ENCODE results near the gene TBK1.

The TBK1 gene

GRCh38 chr12:64450057-64450640 is 1.8 kb upstream of the TBK1 start:
- H3F3A ChIP-seq (ENCODE audit: insufficient read depth, low read length) = no peaks in the 10 kb centered on the region; the same call in 1 of the 2 replicates

GRCh38 chr12:64450711-64451486 is 1.0 kb upstream of the TBK1 start:
- peak overlapping the region; percentile 96 for H3K9ac ChIP-seq (ENCODE audit: low read length)
- H3K27me3 ChIP-seq (ENCODE audit: insufficient read depth, low read length) = no peaks in the 10 kb centered on the region
- H4K20me1 ChIP-seq (ENCODE audit: insufficient read depth, low read length) = no peaks in the 10 kb centered on the region
- H3K4me2 ChIP-seq (ENCODE audit: low read length) = peak overlapping the region; percentile 76
- no peak overlapping the region for H2AFZ ChIP-seq (ENCODE audit: low read length)
- H3K9me3 ChIP-seq (ENCODE audit: low read length) = no peaks in the 10 kb centered on the region
- H3K79me2 ChIP-seq (ENCODE audit: insufficient read depth, low read length) = peaks cover 37% of the 10 kb centered on the region
- H3F3A ChIP-seq (ENCODE audit: insufficient read depth, low read length) = no peaks in the 10 kb centered on the region; the same call in 1 of the 2 replicates
- H3K9me2 ChIP-seq (ENCODE audit: low read depth, low read length) = no peaks in the 10 kb centered on the region
- peaks cover 25% of the 10 kb centered on the region for H3K36me3 ChIP-seq (ENCODE audit: insufficient read depth, low read length)
- no peak for TF ChIP-seq EZH2 (IDR thresholded peaks at IDR 0.05; ENCODE audit: borderline replicate concordance, low read length)
- TF ChIP-seq, protein P1, sequence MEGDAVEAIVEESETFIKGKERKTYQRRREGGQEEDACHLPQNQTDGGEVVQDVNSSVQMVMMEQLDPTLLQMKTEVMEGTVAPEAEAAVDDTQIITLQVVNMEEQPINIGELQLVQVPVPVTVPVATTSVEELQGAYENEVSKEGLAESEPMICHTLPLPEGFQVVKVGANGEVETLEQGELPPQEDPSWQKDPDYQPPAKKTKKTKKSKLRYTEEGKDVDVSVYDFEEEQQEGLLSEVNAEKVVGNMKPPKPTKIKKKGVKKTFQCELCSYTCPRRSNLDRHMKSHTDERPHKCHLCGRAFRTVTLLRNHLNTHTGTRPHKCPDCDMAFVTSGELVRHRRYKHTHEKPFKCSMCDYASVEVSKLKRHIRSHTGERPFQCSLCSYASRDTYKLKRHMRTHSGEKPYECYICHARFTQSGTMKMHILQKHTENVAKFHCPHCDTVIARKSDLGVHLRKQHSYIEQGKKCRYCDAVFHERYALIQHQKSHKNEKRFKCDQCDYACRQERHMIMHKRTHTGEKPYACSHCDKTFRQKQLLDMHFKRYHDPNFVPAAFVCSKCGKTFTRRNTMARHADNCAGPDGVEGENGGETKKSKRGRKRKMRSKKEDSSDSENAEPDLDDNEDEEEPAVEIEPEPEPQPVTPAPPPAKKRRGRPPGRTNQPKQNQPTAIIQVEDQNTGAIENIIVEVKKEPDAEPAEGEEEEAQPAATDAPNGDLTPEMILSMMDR (IDR thresholded peaks at IDR 0.05; ENCODE audit: low read length) = no peak
- peak overlapping the region; percentile 59 for H3K27ac ChIP-seq (ENCODE audit: low read depth, low read length, poor library complexity, severe bottlenecking)
- H3K4me1 ChIP-seq (ENCODE audit: insufficient read depth, low read length, severe bottlenecking) = peaks cover 35% of the 10 kb centered on the region
- H3K4me3 ChIP-seq (ENCODE audit: low read depth, low read length, poor library complexity, severe bottlenecking) = peak overlapping the region; percentile 88

More at GRCh38 chr12:64450057-64450640, 1.8 kb upstream of the TBK1 start:
- Histone ChIP-seq H3K9me3 (ENCODE audit: low read length) (no peaks in the 10 kb centered on the region), H2AFZ (ENCODE audit: low read length) (no peak overlapping the region), H3K36me3 (ENCODE audit: insufficient read depth, low read length) (peaks cover 29% of the 10 kb centered on the region), H3K4me2 (ENCODE audit: low read length) (peak overlapping the region; percentile 76; the same call in 1 of the 2 replicates), H3K9ac (ENCODE audit: low read length) (no peak overlapping the region), H3K4me1 (ENCODE audit: insufficient read depth, low read length, severe bottlenecking) (peaks cover 28% of the 10 kb centered on the region), H3K9me2 (ENCODE audit: low read depth, low read length) (no peaks in the 10 kb centered on the region), H3K27me3 (ENCODE audit: insufficient read depth, low read length) (no peaks in the 10 kb centered on the region), H3K4me3 (ENCODE audit: low read depth, low read length, poor library complexity, severe bottlenecking) (no peak overlapping the region), H3K27ac (ENCODE audit: low read depth, low read length, poor library complexity, severe bottlenecking) (peak overlapping the region; percentile 59), H3K79me2 (ENCODE audit: insufficient read depth, low read length) (peaks cover 30% of the 10 kb centered on the region), H4K20me1 (ENCODE audit: insufficient read depth, low read length) (no peaks in the 10 kb centered on the region)
- no peak for TF ChIP-seq EZH2 (IDR thresholded peaks at IDR 0.05; ENCODE audit: borderline replicate concordance, low read length)
- TF ChIP-seq, protein P1 (IDR thresholded peaks at IDR 0.05; ENCODE audit: low read length) = no peak

- H3F3A ChIP-seq (ENCODE audit: insufficient read depth, low read length) = no peaks in the 10 kb centered on the region
- H3K27ac ChIP-seq (ENCODE audit: low read depth, low read length, poor library complexity, severe bottlenecking) = peak overlapping the region; percentile 44
- peaks cover 46% of the 10 kb centered on the region for H3K4me1 ChIP-seq (ENCODE audit: insufficient read depth, low read length, severe bottlenecking)
- H4K20me1 ChIP-seq (ENCODE audit: insufficient read depth, low read length) = no peaks in the 10 kb centered on the region
- H3K36me3 ChIP-seq (ENCODE audit: insufficient read depth, low read length) = peaks cover 20% of the 10 kb centered on the region
- no peaks in the 10 kb centered on the region for H3K9me3 ChIP-seq (ENCODE audit: low read length)
- no peak overlapping the region for H2AFZ ChIP-seq (ENCODE audit: low read length)
- H3K27me3 ChIP-seq (ENCODE audit: insufficient read depth, low read length) = no peaks in the 10 kb centered on the region
- peak overlapping the region; percentile 76 for H3K4me2 ChIP-seq (ENCODE audit: low read length)
- peaks cover 53% of the 10 kb centered on the region for H3K79me2 ChIP-seq (ENCODE audit: insufficient read depth, low read length)
- peak overlapping the region; percentile 96 for H3K9ac ChIP-seq (ENCODE audit: low read length)
- peak overlapping the region; percentile 88 for H3K4me3 ChIP-seq (ENCODE audit: low read depth, low read length, poor library complexity, severe bottlenecking)
- H3K9me2 ChIP-seq (ENCODE audit: low read depth, low read length) = no peaks in the 10 kb centered on the region
- TF ChIP-seq, protein P1 (IDR thresholded peaks at IDR 0.05; ENCODE audit: low read length) = no peak
Observed at GRCh38 chr12:64452559-64453329, 824 bp downstream of the TBK1 start.
